Measurements from ENCODE around the gene PRDX2.

GRCh38 chr19:12782424-12783290 is 18.9 kb downstream of the PRDX2 start:
- TF ChIP-seq REST (IDR thresholded peaks at IDR 0.05; ENCODE audit: insufficient read depth in 1 of 2, low read depth in 2 of 2, low read length in 2 of 2) (no peak), POLR2AphosphoS5 (IDR thresholded peaks at IDR 0.05; ENCODE audit: low read depth, low read length) (no peak; the same call in 1 of the 2 replicates), FOXP2 (optimal IDR thresholded peaks at IDR 0.05; ENCODE audit: borderline replicate concordance, extremely low read depth, extremely low read length, insufficient read depth) (no peak), TAF1 (IDR thresholded peaks at IDR 0.05; ENCODE audit: borderline replicate concordance, insufficient read depth, low read length) (no peak)

All from PFSK-1 (cell line).